Right ventricle myocardium superior (tissue), 1 donor: ENCODE data around the gene SLC4A5. TPM values are rescaled to one million over a fixed set of nuclear protein-coding genes. Genes with fewer than 3 reads are reported as not detected.
"Not testable (repeated sequence)": the region's sequence is repeated elsewhere in the genome, so short reads cannot be mapped to it uniquely, and the experiment has no call there.

Source experiments
- ATAC-seq: fragments of 200-7000 bp; cut with Tn5 transposase; one replicate; pipeline ENCODE4 v1.9.1; 2020; ENCODE audit warnings: mild to moderate bottlenecking; ENCODE audit not compliant: poor library complexity
- DNase-seq: peaks from one replicate; pipeline ENCODE4 v3.0.0-alpha.2; 2020
- intact Hi-C: fragments of 100-400 bp; cut with DNase I; formaldehyde crosslinking; loops from one replicate; pipeline ENCODE4 v1.11.2; 2022
- total RNA-seq: library from RNA; stranded (reverse); fragmentation: NEBNext Ultra II Directional; extraction: Animal tissue kit (Norgen Biotek cat#: 25700); gene quantifications from one replicate; pipeline ENCODE4 v1.2.1, GENCODE V29; 2021
- donor health status: DM: no; HTN: yes; CAD: no; lungs with severe emphysema.

The SLC4A5 gene
- total RNA-seq, 1 donor from 2014 or later, result 1.3 TPM

DNA sequence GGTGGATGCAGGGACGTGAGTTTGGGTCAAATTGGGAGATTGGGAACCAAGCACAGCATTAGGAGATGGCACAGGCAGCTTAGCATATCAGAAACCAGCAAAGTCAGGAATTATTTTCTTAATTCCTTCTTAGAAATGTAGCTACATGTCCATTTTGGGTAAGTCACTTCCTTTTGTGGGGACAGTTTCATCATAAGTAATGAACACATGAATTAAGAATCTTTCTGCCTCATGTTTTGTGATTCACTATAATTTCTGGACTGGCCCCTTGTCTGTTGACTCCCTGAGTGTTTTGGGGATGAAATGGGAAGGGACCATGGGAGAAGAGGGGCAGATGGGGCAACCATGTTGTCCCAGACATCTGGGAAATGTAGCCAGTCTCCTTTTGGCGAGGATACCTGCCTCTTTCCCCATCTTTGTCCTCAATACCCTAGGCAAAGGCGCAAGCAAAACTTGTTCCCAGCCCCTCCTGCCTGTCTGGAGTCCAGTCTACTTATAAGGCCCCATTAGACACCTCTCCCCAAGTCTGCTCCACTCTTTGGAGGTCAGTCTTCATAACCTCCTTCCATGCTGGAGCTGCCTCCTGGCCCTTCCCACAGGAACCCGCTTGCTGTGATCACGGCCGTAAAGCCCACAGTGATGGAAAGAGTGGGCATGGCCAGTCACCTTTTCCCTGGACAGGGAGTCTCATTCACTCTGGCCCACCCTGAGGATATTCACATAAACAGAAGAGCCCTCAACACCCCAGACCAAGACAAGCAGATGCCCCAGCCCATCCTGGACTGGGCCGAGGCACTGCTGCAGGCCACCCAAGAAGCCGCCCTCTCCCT is 119.1 kb downstream of the SLC4A5 start:
- ATAC-seq, result no peak
- DNase-seq, result no peak
- intact Hi-C loops, result no loop called here

GRCh38 chr2:74222300-74222650 is 120.9 kb downstream of the SLC4A5 start:
- DNase-seq (no peak), ATAC-seq (no peak)
- intact Hi-C loops, result no loop called here

DNA sequence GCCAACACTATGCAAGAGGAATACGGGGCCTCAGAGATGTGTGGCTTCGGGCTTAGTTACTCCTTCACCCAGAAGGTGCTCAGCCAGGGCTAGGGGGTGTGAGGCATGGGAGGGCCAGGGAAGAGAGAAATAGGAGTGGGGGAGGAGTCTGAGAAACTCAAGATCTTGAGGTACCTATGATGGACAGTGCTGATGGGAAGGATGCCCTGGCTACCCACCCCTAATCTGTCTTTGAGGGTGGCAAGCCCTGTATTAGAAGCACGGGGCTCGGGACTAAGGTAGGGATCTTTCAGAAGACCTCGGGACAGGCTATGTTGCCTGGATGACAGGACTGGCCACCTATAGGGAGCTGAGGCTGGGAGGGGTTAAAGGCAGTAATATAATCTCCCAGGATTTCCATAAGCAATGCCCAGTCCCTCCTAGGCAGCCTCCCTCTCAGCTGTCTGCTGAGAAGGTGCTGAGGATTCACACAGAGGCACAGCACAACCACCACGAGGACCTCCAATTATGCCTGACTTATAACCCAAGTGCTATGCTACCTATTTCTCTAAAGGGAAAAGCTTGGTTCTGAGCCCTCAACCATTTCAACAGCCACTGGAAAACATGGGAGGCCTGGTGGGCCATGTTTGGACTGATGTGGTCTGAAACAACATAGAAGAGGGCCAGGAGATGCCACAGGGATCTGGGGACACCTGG is 121.5 kb downstream of the SLC4A5 start:
- intact Hi-C loops, result no loop called here
- DNase-seq, result no peak
- ATAC-seq, result no peak

DNA sequence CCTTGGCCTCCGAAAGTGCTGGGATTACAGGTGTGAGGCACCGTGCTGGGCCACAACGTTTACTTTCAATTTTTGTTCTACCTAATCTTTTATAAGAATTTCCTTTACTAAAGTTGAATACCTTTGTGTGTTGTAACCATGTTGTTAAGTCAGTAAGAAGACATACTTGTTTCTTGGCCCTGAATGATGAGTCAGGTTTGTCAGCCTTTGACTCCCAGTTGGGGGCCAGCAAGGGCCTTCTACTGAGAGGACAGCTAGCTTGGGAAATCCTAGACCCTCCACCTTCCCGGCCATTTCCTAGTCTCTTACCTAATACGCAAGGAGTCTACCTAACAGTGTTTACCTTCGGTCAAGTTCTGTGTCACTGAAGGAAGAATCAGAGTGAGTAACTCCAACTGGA is 122.1 kb downstream of the SLC4A5 start:
- intact Hi-C loops, result no loop called here
- ATAC-seq (no peak), DNase-seq (no peak)

DNA sequence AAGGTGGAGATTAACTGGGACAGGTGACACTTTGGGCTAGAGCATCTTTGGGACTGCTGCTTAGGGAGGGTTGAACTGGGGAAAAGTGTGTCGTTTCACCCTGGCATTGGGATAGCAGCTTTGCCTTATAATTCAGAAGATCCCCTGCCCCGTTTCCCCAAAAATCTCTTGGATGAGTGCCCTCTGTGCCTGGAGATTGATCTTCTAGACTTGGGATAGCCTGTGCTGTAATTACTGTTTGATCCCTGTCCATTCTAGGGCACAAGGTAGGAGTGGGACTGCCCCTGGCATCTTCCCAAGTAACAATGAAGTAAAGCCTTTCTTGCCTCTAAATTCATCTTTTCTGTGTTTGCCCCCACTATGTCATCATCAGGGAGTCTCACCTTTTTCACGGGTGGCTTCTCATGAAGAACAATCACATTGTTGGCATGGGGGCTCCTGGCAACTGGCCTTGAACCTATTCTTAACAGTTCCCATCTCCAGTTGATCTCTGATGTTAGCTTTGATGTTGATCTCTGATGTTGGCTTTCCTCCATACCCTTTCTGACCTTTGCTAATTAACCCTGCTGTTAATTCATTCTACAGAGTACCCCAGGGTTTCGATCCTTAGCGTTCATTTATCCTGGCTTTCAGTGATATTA is 123.2 kb downstream of the SLC4A5 start:
- DNase-seq, result no peak
- no peak for ATAC-seq
- intact Hi-C loops, result no loop called here

DNA sequence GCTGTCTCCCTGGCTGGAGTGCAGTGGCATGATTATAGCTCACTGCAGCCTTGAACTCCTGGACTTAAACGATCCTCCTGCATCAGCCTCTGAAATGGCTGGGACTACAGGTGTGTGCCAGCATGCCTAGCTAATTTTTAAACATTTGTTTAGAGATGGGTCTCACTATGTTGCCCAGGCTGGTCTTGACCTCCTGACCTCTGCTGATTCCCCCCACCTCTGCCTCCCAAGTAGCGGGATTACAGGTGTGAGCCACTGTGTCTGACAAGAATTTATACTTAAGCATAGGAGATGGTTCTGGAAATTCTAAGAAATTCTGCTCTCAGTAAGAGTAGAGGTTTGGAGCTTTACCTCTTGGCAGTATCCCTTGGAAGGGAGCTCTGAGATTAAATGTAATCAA is 126.6 kb downstream of the SLC4A5 start:
- no peak for ATAC-seq
- intact Hi-C loops, result no loop called here
- no peak for DNase-seq

DNA sequence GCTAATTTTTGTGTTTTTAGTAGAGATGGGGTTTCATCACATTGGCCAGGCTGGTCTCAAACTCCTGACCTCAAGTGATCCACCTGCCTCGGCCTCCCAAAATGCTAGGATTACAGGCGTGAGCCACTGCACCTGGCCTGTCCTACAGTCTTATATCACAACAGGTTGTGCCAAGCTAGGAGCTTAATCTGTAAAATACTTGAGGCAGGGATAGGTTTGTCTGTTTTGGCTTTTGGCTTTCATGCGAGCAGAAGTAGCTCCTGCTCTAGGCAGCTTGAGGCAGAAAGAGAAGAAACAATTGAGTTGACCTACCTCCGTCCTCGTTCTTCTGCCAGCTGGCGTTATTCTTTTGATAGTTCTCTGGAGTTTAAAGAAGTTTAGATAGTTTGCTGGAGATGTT is 127.4 kb downstream of the SLC4A5 start:
- not testable (repeated sequence) for ATAC-seq, DNase-seq

DNA sequence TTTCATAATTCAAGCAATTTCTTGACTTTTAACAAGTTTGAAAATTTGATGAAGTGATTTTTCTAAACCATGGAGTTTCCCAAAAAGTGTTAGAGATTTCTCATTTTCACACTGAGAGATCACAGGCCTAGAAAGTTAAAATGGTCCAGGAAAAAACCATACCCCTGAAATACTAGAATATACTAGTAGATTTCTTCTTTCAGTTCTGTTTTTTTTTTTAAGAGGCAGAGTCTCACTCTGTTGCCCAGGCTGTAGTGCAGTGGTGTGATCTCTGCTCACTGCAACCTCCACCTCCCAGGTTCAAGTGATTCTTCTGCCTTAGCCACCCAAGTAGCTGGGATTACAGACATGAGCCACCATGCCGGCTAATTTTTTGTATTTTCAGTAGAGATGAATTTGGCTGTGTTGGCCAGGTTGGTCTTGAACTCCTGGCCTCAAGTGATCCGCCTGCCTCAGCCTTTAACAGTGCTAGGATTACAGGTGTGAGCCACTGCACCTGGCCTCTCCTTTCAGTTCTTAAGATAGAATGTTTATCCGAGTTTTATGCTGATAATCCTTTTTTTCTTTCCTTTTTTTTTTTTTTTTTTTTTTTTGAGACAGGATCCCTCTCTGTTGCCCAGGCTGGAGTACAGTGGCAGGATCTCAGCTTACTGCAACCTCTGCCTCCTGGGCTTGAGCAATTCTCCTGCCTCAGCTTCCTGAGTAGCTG is 130.4 kb downstream of the SLC4A5 start:
- no peak for DNase-seq
- no peak for ATAC-seq
- intact Hi-C loops, result no loop called here

More for the DNA sequence above, 127.4 kb downstream of the SLC4A5 start:
- intact Hi-C loops, result not testable (repeated sequence)

- DNase-seq, result no peak
- peak; percentile 70 for ATAC-seq
- intact Hi-C loops, result no loop called here
Measured at GRCh38 chr2:74206180-74206688, 137.0 kb downstream of the SLC4A5 start.

DNA sequence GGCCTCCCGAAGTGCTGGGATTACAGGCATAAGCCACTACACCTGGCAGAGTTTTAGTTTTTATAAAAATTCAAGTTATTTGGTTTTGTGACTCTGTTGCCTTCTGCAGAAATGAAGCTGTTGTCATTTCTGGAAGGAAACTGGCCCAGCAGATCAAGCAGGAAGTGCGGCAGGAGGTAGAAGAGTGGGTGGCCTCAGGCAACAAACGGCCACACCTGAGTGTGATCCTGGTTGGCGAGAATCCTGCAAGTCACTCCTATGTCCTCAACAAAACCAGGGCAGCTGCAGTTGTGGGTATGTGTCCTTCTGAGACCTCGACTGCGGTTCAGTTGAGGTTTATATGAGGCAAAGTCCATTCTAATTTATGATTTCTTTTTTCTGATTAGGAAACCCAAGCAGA is 137.6 kb downstream of the SLC4A5 start:
- intact Hi-C loops, result no loop called here
- ATAC-seq, result no peak
- no peak for DNase-seq

- intact Hi-C loops, result no loop called here
- DNase-seq, result no peak
- ATAC-seq, result no peak
Measured at GRCh38 chr2:74205113-74205512, 138.1 kb downstream of the SLC4A5 start.

GRCh38 chr2:74204436-74204835 is 138.8 kb downstream of the SLC4A5 start:
- intact Hi-C loops, result no loop called here
- no peak for ATAC-seq
- no peak for DNase-seq

GRCh38 chr2:74201596-74201995 is 141.6 kb downstream of the SLC4A5 start:
- intact Hi-C loops, result no loop called here
- no peak for ATAC-seq
- no peak for DNase-seq

DNA sequence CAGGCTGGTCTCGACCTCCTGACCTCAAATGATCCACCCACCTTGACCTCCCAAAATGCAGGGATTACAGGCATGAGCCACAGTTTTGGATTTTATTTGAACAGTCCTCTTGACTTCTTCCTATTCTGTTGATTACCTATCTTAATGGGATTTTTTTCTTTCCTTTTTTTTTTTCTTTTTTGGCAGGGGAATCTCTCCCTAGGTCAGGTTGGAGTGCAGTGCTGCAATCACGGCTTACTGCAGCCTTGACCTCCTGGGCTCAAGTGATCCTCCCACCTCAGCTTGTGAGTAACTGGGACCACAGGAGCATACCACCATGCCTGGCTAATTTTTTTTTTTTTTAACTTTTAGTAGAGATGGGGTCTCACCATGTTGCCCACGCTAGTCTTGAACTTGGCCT is 142.0 kb downstream of the SLC4A5 start:
- ATAC-seq (no peak), DNase-seq (no peak)
- intact Hi-C loops, result no loop called here

- DNase-seq (no peak), ATAC-seq (no peak)
- intact Hi-C loops, result no loop called here
Measured at GRCh38 chr2:74199871-74200305, 143.3 kb downstream of the SLC4A5 start.

GRCh38 chr2:74199275-74199701 is 143.9 kb downstream of the SLC4A5 start:
- intact Hi-C loops, result no loop called here
- ATAC-seq, result no peak
- DNase-seq, result no peak

DNA sequence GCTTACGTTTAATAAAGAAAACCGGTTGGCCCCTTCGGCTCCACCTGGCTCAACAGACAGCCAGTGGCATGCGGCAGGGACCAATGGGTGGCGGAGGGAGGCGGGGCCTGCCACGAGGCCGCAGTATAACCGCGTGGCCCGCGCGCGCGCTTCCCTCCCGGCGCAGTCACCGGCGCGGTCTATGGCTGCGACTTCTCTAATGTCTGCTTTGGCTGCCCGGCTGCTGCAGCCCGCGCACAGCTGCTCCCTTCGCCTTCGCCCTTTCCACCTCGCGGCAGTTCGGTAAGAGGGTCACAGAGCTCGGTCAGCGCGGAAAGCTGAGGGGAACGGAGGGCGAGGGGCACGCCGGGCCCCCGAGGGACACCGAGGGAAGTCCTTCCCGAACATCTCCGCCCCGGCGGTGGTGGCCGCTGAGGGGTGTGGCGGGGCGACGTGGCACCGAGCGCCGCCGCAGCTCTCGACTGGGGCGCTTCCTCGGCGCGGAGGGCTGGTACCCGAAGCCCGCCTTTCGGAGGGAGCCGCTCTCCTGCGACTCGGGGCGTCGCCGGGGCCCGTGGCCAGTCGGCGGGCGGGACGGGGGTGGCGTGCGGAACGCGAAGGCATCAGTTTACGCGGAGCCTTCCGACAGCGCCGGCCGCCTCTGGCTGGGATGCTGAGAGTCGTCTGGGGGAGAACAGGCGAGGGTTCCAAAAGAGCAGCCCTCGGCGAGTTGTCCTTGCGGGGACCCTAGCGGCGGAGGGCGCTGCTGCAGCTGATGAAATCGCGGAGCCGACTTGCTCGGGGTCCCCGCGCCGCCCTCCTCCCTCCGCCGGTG is 144.5 kb downstream of the SLC4A5 start, which contains the start of gene MTHFD2:
TSS of gene MTHFD2 (plus strand) at position 155 of the 814 bp plus-strand sequence. CDS start at position 182, 27 bp downstream.
- intact Hi-C loops, result no loop called here
- ATAC-seq (peak; percentile 98), DNase-seq (peak; percentile 95)

DNA sequence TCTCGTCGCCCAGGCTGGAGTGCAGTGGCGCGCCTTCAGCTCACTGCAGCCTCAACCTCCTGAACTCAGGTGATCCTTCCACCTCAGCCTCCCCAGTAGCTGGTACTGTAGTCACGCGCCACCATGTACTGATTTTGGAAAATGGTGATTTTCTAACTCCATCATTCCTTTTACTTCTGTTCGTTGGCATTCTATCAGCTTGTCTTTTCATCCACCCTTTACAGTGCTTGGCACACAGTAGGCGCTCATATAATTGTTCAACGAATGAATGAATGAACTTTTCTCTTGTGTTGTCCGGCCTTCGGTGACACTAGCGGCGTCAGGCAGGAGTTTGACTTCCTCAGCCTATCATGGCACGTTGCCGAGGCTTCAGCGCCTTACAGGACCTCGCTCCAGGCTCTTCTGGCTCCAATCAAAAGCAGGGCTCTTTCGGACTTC is 145.2 kb downstream of the SLC4A5 start:
- intact Hi-C loops, result no loop called here
- no peak for ATAC-seq

More for the DNA sequence above, 145.2 kb downstream of the SLC4A5 start:
- DNase-seq, result no peak
